Neuronal stem cell (in vitro differentiated cells): ENCODE data around the gene AKT1S1.

Experiments used
- DNase-seq: peaks from one replicate; pipeline ENCODE4 v3.0.0-alpha.2; 2013; ENCODE audit warnings: low spot score
- H2AFZ ChIP-seq: one replicate; pipeline ENCODE4 v1.6.1; 2013; ENCODE audit warnings: mild to moderate bottlenecking, low read length, inconsistent platforms
- H2AK5ac ChIP-seq: 2 replicates; pipeline ENCODE4 v1.6.1; 2013; ENCODE audit warnings: low read depth, mild to moderate bottlenecking, inconsistent platforms, low read length, moderate library complexity, mixed read lengths
- H2BK120ac ChIP-seq: 2 replicates; pipeline ENCODE4 v1.6.1; 2013; ENCODE audit warnings: low read depth, mild to moderate bottlenecking, inconsistent platforms, low read length, moderate library complexity, mixed read lengths
- H2BK12ac ChIP-seq: one replicate; pipeline ENCODE4 v1.6.1; 2013; ENCODE audit warnings: low read length, inconsistent platforms
- H2BK15ac ChIP-seq: 2 replicates; pipeline ENCODE4 v1.6.1; 2013; ENCODE audit warnings: mild to moderate bottlenecking, low read length, inconsistent platforms, mixed read lengths
- H2BK5ac ChIP-seq: one replicate; pipeline ENCODE4 v1.6.1; 2013; ENCODE audit warnings: inconsistent platforms, mild to moderate bottlenecking, low read length, moderate library complexity
- H3K14ac ChIP-seq: one replicate; pipeline ENCODE4 v1.6.1; 2013; ENCODE audit warnings: low read length, inconsistent platforms
- H3K18ac ChIP-seq: 2 replicates; pipeline ENCODE4 v1.6.1; 2013; ENCODE audit warnings: low read length, inconsistent platforms
- H3K23ac ChIP-seq: 2 replicates; pipeline ENCODE4 v1.6.1; 2013; ENCODE audit warnings: low read depth, mild to moderate bottlenecking, mixed read lengths, low read length, inconsistent platforms; ENCODE audit not compliant: poor library complexity
- H3K27ac ChIP-seq: replicated peaks from 3 replicates; pipeline ENCODE4 v1.5.1; 2013; ENCODE audit warnings: low read length, inconsistent platforms
- H3K27me3 ChIP-seq, 3 experiments: 2 replicates each; pipeline ENCODE4 v1.6.1; 2013; ENCODE audit warnings: low read length in 3 of 3, mild to moderate bottlenecking in 2 of 3, inconsistent platforms in 1 of 3, low read depth in 1 of 3, mixed read lengths in 1 of 3, moderate library complexity in 1 of 3; ENCODE audit not compliant: control insufficient read depth in 3 of 3, insufficient read depth in 3 of 3
- H3K36me3 ChIP-seq, 2 donors: replicated peaks in 1 of 2; 2 replicates each; pipeline ENCODE4 v1.6.1; 2013; ENCODE audit warnings: low read length in 2 of 2; ENCODE audit not compliant: control insufficient read depth in 2 of 2, insufficient read depth in 2 of 2
- H3K4ac ChIP-seq: 2 replicates; pipeline ENCODE4 v1.6.1; 2013; ENCODE audit warnings: inconsistent platforms, mild to moderate bottlenecking, low read length, moderate library complexity
- H3K4me1 ChIP-seq, 2 donors: 1 replicate in 1 of 2; 2 replicates in 1 of 2; pipeline ENCODE4 v1.6.1; 2013; ENCODE audit warnings: low read length in 2 of 2, low read depth in 1 of 2; ENCODE audit not compliant: control insufficient read depth in 2 of 2, insufficient read depth in 1 of 2
- H3K4me2 ChIP-seq: one replicate; pipeline ENCODE4 v1.6.1; 2013; ENCODE audit warnings: mild to moderate bottlenecking, low read length, inconsistent platforms; ENCODE audit not compliant: insufficient read depth, poor library complexity, severe bottlenecking
- H3K4me3 ChIP-seq, 2 donors: 2 replicates each; pipeline ENCODE4 v1.5.1; 2013; ENCODE audit warnings: low read length in 2 of 2, mild to moderate bottlenecking in 2 of 2, inconsistent platforms in 1 of 2, moderate library complexity in 1 of 2
- H3K79me1 ChIP-seq: one replicate; pipeline ENCODE4 v1.6.1; 2013; ENCODE audit warnings: low read depth, mild to moderate bottlenecking, inconsistent platforms, low read length, moderate library complexity
- H3K9ac ChIP-seq: one replicate; pipeline ENCODE4 v1.6.1; 2013; ENCODE audit warnings: mild to moderate bottlenecking, low read depth, low read length, inconsistent platforms; ENCODE audit not compliant: poor library complexity
- H3K9me3 ChIP-seq, 2 donors: replicated peaks in 1 of 2; 2 replicates each; pipeline versions ENCODE3 to v1.6.1; 2013; ENCODE audit warnings: low read length in 2 of 2, mild to moderate bottlenecking in 2 of 2, inconsistent platforms in 1 of 2, low read depth in 1 of 2, mixed read lengths in 1 of 2, moderate library complexity in 1 of 2; ENCODE audit not compliant: control insufficient read depth in 2 of 2, insufficient read depth in 1 of 2
- H4K8ac ChIP-seq: one replicate; pipeline ENCODE4 v1.6.1; 2013; ENCODE audit warnings: low read depth, mild to moderate bottlenecking, inconsistent platforms, low read length, moderate library complexity
- H4K91ac ChIP-seq: one replicate; pipeline ENCODE4 v1.6.1; 2013; ENCODE audit warnings: low read length, low read depth, mild to moderate bottlenecking, inconsistent platforms; ENCODE audit not compliant: poor library complexity
- WGBS, 2 donors: extraction: QIAGEN DNeasy Blood & Tissue Kit; methylation state at CpG; one replicate each; pipeline ENCODE4 v1.1.7; 2013; ENCODE audit warnings: missing lambda C conversion rate in 2 of 2, mixed read lengths in 1 of 2; ENCODE audit not compliant: insufficient read length in 2 of 2, insufficient replicate concordance in 1 of 2; ENCODE audit errors: extremely low coverage in 2 of 2; 5-methylcytosine and 5-hydroxymethylcytosine counted together

Gene AKT1S1

DNA sequence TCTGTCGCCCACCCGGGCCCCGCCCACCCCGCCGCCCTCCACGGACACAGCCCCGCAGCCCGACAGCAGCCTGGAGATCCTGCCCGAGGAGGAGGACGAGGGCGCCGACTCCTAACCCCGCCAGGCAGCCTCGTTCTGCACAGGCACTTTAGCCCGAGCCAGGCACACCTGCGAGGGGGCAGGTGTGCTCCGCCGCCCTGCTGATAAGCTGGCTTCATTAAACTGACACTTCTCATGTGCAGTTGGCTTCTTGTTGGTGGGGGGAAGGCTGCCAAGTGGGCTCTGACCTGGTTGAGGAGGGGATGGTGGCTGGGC, 11.3 kb upstream of the AKT1S1 start:
- no peak overlapping the region for H4K8ac ChIP-seq
- H2BK12ac ChIP-seq = no peak overlapping the region
- no peak overlapping the region for H3K18ac ChIP-seq
- peaks cover 0 to 9% of the 10 kb centered on the region in 2 donors for H3K9me3 ChIP-seq
- no peak overlapping the region for H4K91ac ChIP-seq
- H3K36me3 ChIP-seq = peaks cover 22 to 23% of the 10 kb centered on the region in 2 donors
- H2BK5ac ChIP-seq = no peak overlapping the region
- no peak overlapping the region for H3K27ac ChIP-seq
- H3K4me1 ChIP-seq = peaks cover 0 to 3% of the 10 kb centered on the region in 2 donors
- no peak overlapping the region for H3K14ac ChIP-seq
- no peak overlapping the region for H3K4ac ChIP-seq
- no peak overlapping the region for H2BK15ac ChIP-seq
- no peak overlapping the region for H2BK120ac ChIP-seq
- no peak overlapping the region for H3K4me3 ChIP-seq
- H3K79me1 ChIP-seq = no peaks in the 10 kb centered on the region
- no peak for DNase-seq
- no peak overlapping the region for H2AFZ ChIP-seq
- no peak overlapping the region for H3K4me2 ChIP-seq
- H3K27me3 ChIP-seq = peaks cover 0 to 11% (median 0%) of the 10 kb centered on the region in 3 experiments
- no peak overlapping the region for H3K23ac ChIP-seq
- no CpG with 5 or more reads among the region's 18 CpGs for WGBS, 2 donors
- H3K9ac ChIP-seq = no peak overlapping the region
- H2AK5ac ChIP-seq = no peak overlapping the region

DNA sequence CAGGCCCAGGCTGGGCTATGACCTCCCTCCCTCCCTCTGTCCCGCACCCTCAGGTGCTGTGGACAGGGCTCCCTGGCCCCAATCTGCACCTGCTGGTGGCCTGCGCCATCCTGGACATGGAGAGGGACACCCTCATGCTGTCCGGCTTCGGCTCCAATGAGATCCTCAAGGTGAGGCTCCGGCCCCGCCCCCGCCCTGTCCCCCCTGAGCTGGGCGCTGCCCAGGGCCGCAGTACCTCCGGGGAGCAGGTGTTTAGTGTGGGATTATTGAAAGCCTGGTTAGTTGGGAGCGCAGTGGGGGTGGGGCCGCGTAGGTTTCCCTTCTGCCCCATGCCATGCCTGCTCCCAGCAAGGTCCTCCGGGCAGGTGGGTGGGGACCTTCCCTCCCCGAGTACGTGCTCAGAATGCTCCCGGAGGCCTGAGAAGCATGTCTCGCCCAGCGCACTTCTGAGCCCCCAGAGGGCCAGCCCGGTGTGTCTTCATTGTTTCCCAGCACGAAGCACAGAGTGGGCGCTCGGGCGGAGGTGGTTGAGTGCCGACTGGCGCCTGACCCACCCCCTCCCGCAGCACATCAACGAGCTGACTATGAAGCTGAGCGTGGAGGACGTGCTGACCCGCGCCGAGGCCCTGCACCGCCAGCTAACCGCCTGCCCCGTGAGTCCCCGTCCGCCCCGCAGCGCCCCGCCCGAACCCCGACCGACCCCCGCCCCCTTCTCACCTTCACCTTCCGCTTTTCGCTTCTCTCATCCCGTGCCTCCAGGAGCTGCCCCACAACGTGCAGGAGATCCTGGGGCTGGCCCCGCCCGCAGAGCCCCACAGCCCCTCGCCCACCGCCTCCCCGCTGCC, 10.7 kb upstream of the AKT1S1 start:
- no peak overlapping the region for H3K4me3 ChIP-seq
- WGBS, 2 donors = no CpG with 5 or more reads among the region's 54 CpGs
- no peak overlapping the region for H2AFZ ChIP-seq
- no peak overlapping the region for H2AK5ac ChIP-seq
- H2BK15ac ChIP-seq = no peak overlapping the region
- H3K18ac ChIP-seq = no peak overlapping the region
- H3K4me1 ChIP-seq = peaks cover 0 to 3% of the 10 kb centered on the region in 2 donors
- peaks cover 28 to 29% of the 10 kb centered on the region in 2 donors for H3K36me3 ChIP-seq
- no peak overlapping the region for H2BK5ac ChIP-seq
- no peak overlapping the region for H3K14ac ChIP-seq
- H3K4me2 ChIP-seq = no peak overlapping the region
- peaks cover 2% of the 10 kb centered on the region for H3K79me1 ChIP-seq
- no peak overlapping the region for H4K91ac ChIP-seq
- peaks cover 5 to 12% of the 10 kb centered on the region in 2 donors for H3K9me3 ChIP-seq
- H3K23ac ChIP-seq = no peak overlapping the region
- H3K27ac ChIP-seq = no peak overlapping the region
- no peak for DNase-seq
- no peak overlapping the region for H3K4ac ChIP-seq
- no peak overlapping the region for H3K9ac ChIP-seq
- H3K27me3 ChIP-seq = peaks cover 0 to 11% (median 0%) of the 10 kb centered on the region in 3 experiments
- H2BK120ac ChIP-seq = no peak overlapping the region
- no peak overlapping the region for H2BK12ac ChIP-seq
- no peak overlapping the region for H4K8ac ChIP-seq

- Histone ChIP-seq H3K14ac (no peak overlapping the region), H3K27me3 (peaks cover 0 to 11% (median 0%) of the 10 kb centered on the region in 3 experiments), H3K4me2 (no peak overlapping the region), H3K9ac (peak overlapping the region; percentile 44), H2BK120ac (no peak overlapping the region), H3K36me3 (peaks cover 36% of the 10 kb centered on the region in 2 donors), H3K79me1 (peaks cover 4% of the 10 kb centered on the region), H2BK15ac (no peak overlapping the region), H3K23ac (no peak overlapping the region), H4K91ac (no peak overlapping the region), H3K4me3 (no peak overlapping the region), H2BK5ac (no peak overlapping the region), H3K18ac (no peak overlapping the region), H3K9me3 (peaks cover 13 to 16% of the 10 kb centered on the region in 2 donors), H2AK5ac (no peak overlapping the region), H3K27ac (no peak overlapping the region), H2BK12ac (no peak overlapping the region), H4K8ac (peak overlapping the region; percentile 65), H3K4ac (no peak overlapping the region), H2AFZ (no peak overlapping the region), H3K4me1 (peaks cover 0 to 3% of the 10 kb centered on the region in 2 donors)
- WGBS, 2 donors = no CpG with 5 or more reads among the region's 23 CpGs
- DNase-seq = no peak
Observed at GRCh38 chr19:49887037-49887664, 10.0 kb upstream of the AKT1S1 start.

DNA sequence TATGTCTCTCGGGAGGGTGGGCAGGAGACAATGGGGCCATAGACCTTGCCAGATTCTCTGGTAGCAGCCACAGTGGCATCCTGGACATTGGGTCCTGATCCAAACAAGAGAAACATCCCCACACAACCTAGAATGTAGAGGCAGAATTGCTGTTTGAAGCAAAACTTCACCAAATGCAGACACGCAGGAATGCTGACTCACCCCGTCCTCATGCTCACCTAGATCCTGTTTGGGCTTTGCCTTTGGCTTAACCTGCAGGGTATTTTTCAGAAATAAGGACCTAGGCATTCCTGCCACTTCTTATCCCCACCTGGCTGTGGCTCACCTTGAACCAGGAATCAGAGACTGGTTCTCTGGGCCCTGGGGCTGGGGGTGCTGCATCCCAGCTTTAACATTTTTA, 7.6 kb upstream of the AKT1S1 start:
- no CpG with 5 or more reads among the region's 3 CpGs for WGBS, 2 donors
- H3K27ac ChIP-seq = no peak overlapping the region

More for the DNA sequence above, 7.6 kb upstream of the AKT1S1 start:
- H2BK12ac ChIP-seq = no peak overlapping the region
- peaks cover 12 to 14% of the 10 kb centered on the region in 2 donors for H3K9me3 ChIP-seq
- H3K27me3 ChIP-seq = peaks cover 0 to 6% (median 0%) of the 10 kb centered on the region in 3 experiments
- H2AK5ac ChIP-seq = no peak overlapping the region
- H3K4me2 ChIP-seq = no peak overlapping the region
- H3K4ac ChIP-seq = no peak overlapping the region
- no peaks in the 10 kb centered on the region for H3K4me1 ChIP-seq
- no peak overlapping the region for H3K14ac ChIP-seq
- H2BK120ac ChIP-seq = no peak overlapping the region
- H3K9ac ChIP-seq = no peak overlapping the region
- H3K79me1 ChIP-seq = peaks cover 8% of the 10 kb centered on the region
- no peak overlapping the region for H2BK5ac ChIP-seq
- H3K4me3 ChIP-seq = no peak overlapping the region
- no peak overlapping the region for H4K8ac ChIP-seq
- H2AFZ ChIP-seq = no peak overlapping the region
- H3K36me3 ChIP-seq = peaks cover 57 to 59% of the 10 kb centered on the region in 2 donors
- H2BK15ac ChIP-seq = no peak overlapping the region
- H3K18ac ChIP-seq = no peak overlapping the region
- DNase-seq = no peak
- H3K23ac ChIP-seq = no peak overlapping the region
- H4K91ac ChIP-seq = no peak overlapping the region
